Limb (tissue), 2 donors: ENCODE measurements around the gene DDR1.
"Not testable (repeated sequence)": the region's sequence is repeated elsewhere in the genome, so short reads cannot be mapped to it uniquely, and the experiment has no call there.

Experiments used
- DNase-seq, 2 donors: peaks; one replicate each; pipeline ENCODE4 v3.0.0-alpha.2; 2016; ENCODE audit errors: extremely low spot score in 2 of 2

The DDR1 gene

GRCh38 chr6:30894381-30894780, 10.1 kb downstream of the DDR1 start:
- no peak for DNase-seq

- no peak for DNase-seq
Observed at GRCh38 chr6:30894935-30895334, 10.6 kb downstream of the DDR1 start.

- DNase-seq = no peak
Observed at GRCh38 chr6:30895343-30895742, 11.0 kb downstream of the DDR1 start.

- no peak for DNase-seq
Observed at GRCh38 chr6:30896541-30896940, 12.2 kb downstream of the DDR1 start.

GRCh38 chr6:30897882-30898281, 13.6 kb downstream of the DDR1 start:
- DNase-seq = no peak

- no peak for DNase-seq
Observed at GRCh38 chr6:30898750-30899360, 14.5 kb downstream of the DDR1 start.

GRCh38 chr6:30900863-30901417, 16.6 kb downstream of the DDR1 start:
- no peak for DNase-seq

- no peak for DNase-seq
Observed at GRCh38 chr6:30901436-30901835, 17.1 kb downstream of the DDR1 start.

GRCh38 chr6:30902196-30902595, 17.9 kb downstream of the DDR1 start:
- not testable (repeated sequence) for DNase-seq

GRCh38 chr6:30902709-30903108, 18.4 kb downstream of the DDR1 start:
- no peak for DNase-seq

GRCh38 chr6:30903236-30903635, 18.9 kb downstream of the DDR1 start:
- no peak for DNase-seq

GRCh38 chr6:30907290-30907757, 23.0 kb downstream of the DDR1 start:
- DNase-seq = not testable (repeated sequence)

GRCh38 chr6:30907758-30908591, 23.7 kb downstream of the DDR1 start, which contains the start of gene GTF2H4:
Gene GTF2H4, plus strand, starts transcription at chr6:30908207.
- peak; percentile 95 to 99 for DNase-seq

GRCh38 chr6:30908700-30909099, 24.4 kb downstream of the DDR1 start:
- DNase-seq = no peak

- not testable (repeated sequence) for DNase-seq
Observed at GRCh38 chr6:30910473-30910872, 26.2 kb downstream of the DDR1 start.

GRCh38 chr6:30912746-30913520, 28.6 kb downstream of the DDR1 start:
- DNase-seq = no peak

- no peak for DNase-seq
Observed at GRCh38 chr6:30913721-30914075, 29.4 kb downstream of the DDR1 start.

GRCh38 chr6:30914076-30914853, 29.9 kb downstream of the DDR1 start, which contains the start of gene VARS2:
Gene VARS2, plus strand, starts transcription at chr6:30914238. Its CDS starts 599 bp downstream, at chr6:30914837.
- peak; percentile 93 to 96 for DNase-seq

- no peak for DNase-seq
Observed at GRCh38 chr6:30914854-30915590, 30.7 kb downstream of the DDR1 start.

- DNase-seq = peak; percentile 47 to 70
Observed at GRCh38 chr6:30915591-30915946, 31.2 kb downstream of the DDR1 start.
